ENCODE measurements around the gene SSUH2.

DNA sequence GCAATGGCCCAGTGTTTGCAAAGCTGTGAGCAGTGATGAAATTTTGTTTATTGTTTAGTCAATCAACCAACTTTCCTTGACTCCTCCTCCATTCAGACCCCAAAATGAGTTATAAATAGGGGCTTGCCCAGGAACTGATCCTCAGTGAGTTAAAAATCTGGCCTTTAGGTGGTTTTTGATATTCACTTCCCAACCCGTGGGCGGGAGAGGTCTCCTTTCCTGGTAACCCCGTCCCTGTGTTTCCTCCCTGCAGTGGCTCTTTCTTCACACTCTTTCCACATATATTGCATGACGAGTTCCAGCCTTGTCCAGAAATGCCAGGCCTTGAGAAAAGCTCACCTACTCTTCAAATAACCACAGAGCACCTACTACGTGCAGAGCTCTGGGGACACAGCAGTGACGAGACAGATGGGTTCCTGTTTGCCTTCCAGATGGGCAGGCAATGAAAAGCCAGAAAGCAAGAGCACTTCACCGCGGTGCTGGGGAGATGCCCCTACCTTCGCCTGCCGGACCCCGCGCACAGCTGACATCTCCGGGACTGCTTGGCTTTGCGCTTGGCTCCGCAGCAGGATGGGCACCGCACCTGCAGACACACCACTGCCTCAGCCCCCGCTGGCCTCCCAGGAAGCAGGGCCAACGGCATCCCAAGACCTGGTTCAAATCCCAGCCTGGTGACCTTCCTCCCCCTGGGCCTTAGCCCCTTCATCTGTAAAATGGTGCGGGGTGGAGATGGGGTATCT lies 17.2 kb downstream of the SSUH2 start:
- TF ChIP-seq CTCF (conservative IDR thresholded peaks at IDR 0.05) (no peak), ZFX (IDR thresholded peaks at IDR 0.05) (no peak)

Data from C4-2B (cell line).